ENCODE data around the gene MISP3. TPM values are rescaled to one million over a fixed set of nuclear protein-coding genes. Genes with fewer than 3 reads are reported as not detected.

MISP3 gene
- total RNA-seq, 1 experiment from 2014 or later = 3.2 TPM

GRCh38 chr19:14063105-14063504, 9.5 kb upstream of the MISP3 start (continued):
- no peak for TF ChIP-seq ESRRA (CRISPR knock-in tag; IDR thresholded peaks at IDR 0.05; ENCODE audit: borderline replicate concordance)
- no peak for TF ChIP-seq ZNF425 (CRISPR knock-in tag; conservative IDR thresholded peaks at IDR 0.05)
- TF ChIP-seq FOXP4 (CRISPR knock-in tag; IDR thresholded peaks at IDR 0.05) = no peak

GRCh38 chr19:14066134-14066533, 6.5 kb upstream of the MISP3 start:
- ChIA-PET CTCF (interaction anchor here (0.7 kb wide), 1 partner anchor 339 kb away, joined by 3 read pairs; no protein-coding TSS in a partner anchor), POLR2A (interaction anchor here (0.7 kb wide), 2 partner anchors 169 to 907 kb away, joined by 3 to 5 read pairs; no protein-coding TSS in a partner anchor)
- TF ChIP-seq ARID4B (CRISPR knock-in tag; IDR thresholded peaks at IDR 0.05; ENCODE audit: borderline replicate concordance) (no peak), AR (CRISPR knock-in tag; IDR thresholded peaks at IDR 0.05) (no peak), SMAD3 (CRISPR knock-in tag; IDR thresholded peaks at IDR 0.05; ENCODE audit: borderline replicate concordance) (no peak), TEAD1 (CRISPR knock-in tag; IDR thresholded peaks at IDR 0.05) (no peak), EMX1 (CRISPR knock-in tag; IDR thresholded peaks at IDR 0.05) (no peak), RELA (CRISPR knock-in tag; IDR thresholded peaks at IDR 0.05; ENCODE audit: borderline replicate concordance) (no peak), FOXK1 (CRISPR knock-in tag; IDR thresholded peaks at IDR 0.05) (no peak), NFE2L1 (CRISPR knock-in tag; IDR thresholded peaks at IDR 0.05) (no peak), PREB (CRISPR knock-in tag; IDR thresholded peaks at IDR 0.05; ENCODE audit: borderline replicate concordance) (no peak), GTF2I (CRISPR knock-in tag; conservative IDR thresholded peaks at IDR 0.05) (no peak)
- no peak overlapping the region for H3K4me3 Mint-ChIP-seq
- H3K9me3 Mint-ChIP-seq = no peaks in the 10 kb centered on the region
- H3K4me1 Mint-ChIP-seq = peaks cover 4% of the 10 kb centered on the region
- DNase-seq (ENCODE audit: low spot score) (no peak), ATAC-seq (no peak)
- H3K27me3 Mint-ChIP-seq (ENCODE audit: low read depth) = peaks cover 11% of the 10 kb centered on the region
- no peak overlapping the region for H3K27ac Mint-ChIP-seq
- no peaks in the 10 kb centered on the region for H3K36me3 Mint-ChIP-seq
